ENCODE measurements around the gene SALL2.
A peak's percentile ranks its signal among the peaks of the same experiment; 100 is the strongest.

Gene SALL2

DNA sequence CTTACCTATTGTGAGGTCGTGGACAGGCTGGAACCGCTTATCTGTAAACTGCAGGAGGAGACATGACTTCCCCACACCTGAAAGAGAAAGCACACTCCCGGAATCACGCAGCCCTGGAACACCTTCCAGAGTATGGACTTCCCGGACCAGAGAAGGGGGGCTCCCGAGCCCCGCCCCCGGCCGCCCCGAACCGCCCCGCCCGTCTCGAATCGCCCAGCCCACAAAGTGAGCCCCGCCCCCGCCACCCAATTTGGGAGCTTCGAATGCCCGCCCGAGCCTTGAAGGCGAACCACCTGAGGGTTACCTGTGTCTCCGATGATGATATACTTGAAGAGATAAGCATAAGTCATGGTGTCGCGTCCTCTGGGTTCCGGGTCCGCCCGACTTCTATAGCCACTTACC, 49.6 kb downstream of the SALL2 start:
- TF ChIP-seq TCF4 (CRISPR knock-in tag; IDR thresholded peaks at IDR 0.05; ENCODE audit: borderline replicate concordance) (no peak), PATZ1 (CRISPR knock-in tag; IDR thresholded peaks at IDR 0.05; ENCODE audit: borderline replicate concordance) (no peak), PPARA (CRISPR knock-in tag; IDR thresholded peaks at IDR 0.05; ENCODE audit: borderline replicate concordance) (no peak), ARNTL (CRISPR knock-in tag; IDR thresholded peaks at IDR 0.05; ENCODE audit: borderline replicate concordance, low read depth) (no peak), ZFP3 (CRISPR knock-in tag; IDR thresholded peaks at IDR 0.05) (no peak), RARB (CRISPR knock-in tag; IDR thresholded peaks at IDR 0.05) (no peak), SNAI2 (CRISPR knock-in tag; IDR thresholded peaks at IDR 0.05) (no peak), TSHZ2 (CRISPR knock-in tag; IDR thresholded peaks at IDR 0.05) (no peak), ISL1 (CRISPR knock-in tag; IDR thresholded peaks at IDR 0.05) (no peak), OSR1 (CRISPR knock-in tag; IDR thresholded peaks at IDR 0.05) (no peak)

DNA sequence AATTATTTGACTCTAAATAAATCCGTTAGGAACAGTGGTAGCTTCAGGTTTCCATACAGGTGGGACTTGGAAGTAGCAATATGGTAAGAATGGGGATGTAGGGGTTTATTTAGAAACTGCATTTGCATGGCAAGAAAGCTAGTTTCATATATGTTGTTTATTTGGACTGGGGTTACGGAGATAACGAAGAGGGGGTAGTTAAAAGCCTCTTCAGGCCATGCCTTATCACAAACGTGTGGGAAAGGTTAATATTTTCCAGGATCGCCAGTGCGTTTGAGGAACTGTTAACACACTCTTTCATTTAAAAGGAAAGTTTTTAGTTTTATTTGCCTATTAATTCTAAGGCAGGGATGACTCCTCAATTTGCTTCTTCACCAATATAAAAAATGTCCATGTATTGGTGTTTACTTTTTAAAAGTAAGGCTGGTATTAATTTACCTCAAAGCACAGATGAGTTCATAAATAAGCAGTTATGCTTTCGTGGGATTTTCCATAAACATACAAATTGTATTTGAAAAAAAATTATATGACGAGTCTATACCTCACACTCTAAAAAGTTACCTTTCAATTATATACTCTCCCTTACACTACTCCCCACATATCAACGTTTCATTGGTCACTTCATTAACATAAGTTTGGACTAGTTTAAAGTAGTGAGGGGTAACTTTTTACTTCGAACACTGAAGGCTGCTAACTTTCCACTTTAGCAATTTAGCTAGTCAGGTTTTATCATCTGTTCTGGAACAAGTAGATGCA, 50.2 kb downstream of the SALL2 start:
- peak; percentile 7 for ATAC-seq
- TF ChIP-seq ESRRG (CRISPR knock-in tag; IDR thresholded peaks at IDR 0.05) (no peak), ISL1 (CRISPR knock-in tag; IDR thresholded peaks at IDR 0.05) (no peak), BACH2 (CRISPR knock-in tag; IDR thresholded peaks at IDR 0.05; ENCODE audit: borderline replicate concordance) (no peak), TOX (CRISPR knock-in tag; IDR thresholded peaks at IDR 0.05; ENCODE audit: borderline replicate concordance) (no peak), RARB (CRISPR knock-in tag; IDR thresholded peaks at IDR 0.05) (no peak)

More for the DNA sequence above, 49.6 kb downstream of the SALL2 start:
- ATAC-seq = peak; percentile 80

Measured in SK-N-SH treated with all-trans-retinoic acid at 6 μM for 48 hours (cell line).